Retinal pigment epithelial cell (primary cell): ENCODE results near the gene NFYC.

Experiments
- DNase-seq: peaks from one replicate; pipeline ENCODE4 v3.0.0-alpha.2; 2010; ENCODE audit warnings: low read depth
- H3K4me3 ChIP-seq: 2 replicates; pipeline ENCODE4 v1.5.1; 2011; ENCODE audit warnings: mild to moderate bottlenecking, low read length, control low read depth, moderate library complexity
- TF ChIP-seq, protein P1 (sequence below): conservative IDR thresholded peaks from 2 replicates; pipeline ENCODE4 v1.5.1; 2011; ENCODE audit warnings: low read depth, low read length, control low read depth, inconsistent platforms

The NFYC gene

DNA sequence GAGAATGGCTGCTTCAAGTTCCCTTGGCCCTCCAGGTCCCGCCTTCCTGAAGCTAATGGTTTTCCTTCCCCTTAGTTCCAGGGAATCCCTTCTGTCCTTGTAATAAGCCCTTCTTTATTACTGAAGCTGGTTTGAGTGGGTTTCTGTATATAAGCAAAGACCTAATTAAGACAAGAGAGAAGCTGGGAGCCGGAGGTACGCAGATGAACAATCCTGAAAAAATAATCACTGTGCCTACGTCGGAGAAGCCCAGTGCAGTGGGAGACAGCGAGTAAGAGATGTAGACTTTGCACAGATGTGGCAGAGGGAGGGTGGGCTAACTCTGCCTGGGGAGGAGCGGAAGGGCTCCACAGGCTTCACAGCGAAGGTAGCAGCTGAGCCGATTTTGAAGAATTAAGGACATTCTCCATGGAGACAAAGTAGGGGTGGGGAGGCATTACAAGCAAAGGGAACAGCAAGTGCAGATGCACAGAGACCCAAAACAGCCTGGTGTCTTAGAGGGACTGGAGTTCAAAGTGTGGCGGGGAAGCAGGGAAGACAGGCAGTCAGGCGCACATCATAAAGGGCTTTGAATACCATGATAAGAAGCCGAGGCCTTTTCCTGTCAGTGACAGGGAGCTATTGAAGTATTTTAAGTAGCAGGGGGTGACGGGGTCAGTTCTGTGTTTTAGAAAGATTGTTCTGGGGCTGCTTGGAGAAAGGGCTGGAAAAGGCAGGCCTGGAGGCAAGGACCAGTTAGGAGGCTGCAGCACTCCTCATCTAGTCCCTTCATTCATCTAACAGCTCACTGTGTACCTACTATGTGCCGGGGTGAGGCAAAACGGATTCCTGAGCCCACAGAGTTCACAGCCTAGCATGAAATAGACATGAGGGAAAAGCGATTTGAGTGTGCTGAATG, 32.5 kb upstream of the NFYC start:
- H3K4me3 ChIP-seq, result no peak overlapping the region
- no peak for DNase-seq
- TF ChIP-seq, protein P1, sequence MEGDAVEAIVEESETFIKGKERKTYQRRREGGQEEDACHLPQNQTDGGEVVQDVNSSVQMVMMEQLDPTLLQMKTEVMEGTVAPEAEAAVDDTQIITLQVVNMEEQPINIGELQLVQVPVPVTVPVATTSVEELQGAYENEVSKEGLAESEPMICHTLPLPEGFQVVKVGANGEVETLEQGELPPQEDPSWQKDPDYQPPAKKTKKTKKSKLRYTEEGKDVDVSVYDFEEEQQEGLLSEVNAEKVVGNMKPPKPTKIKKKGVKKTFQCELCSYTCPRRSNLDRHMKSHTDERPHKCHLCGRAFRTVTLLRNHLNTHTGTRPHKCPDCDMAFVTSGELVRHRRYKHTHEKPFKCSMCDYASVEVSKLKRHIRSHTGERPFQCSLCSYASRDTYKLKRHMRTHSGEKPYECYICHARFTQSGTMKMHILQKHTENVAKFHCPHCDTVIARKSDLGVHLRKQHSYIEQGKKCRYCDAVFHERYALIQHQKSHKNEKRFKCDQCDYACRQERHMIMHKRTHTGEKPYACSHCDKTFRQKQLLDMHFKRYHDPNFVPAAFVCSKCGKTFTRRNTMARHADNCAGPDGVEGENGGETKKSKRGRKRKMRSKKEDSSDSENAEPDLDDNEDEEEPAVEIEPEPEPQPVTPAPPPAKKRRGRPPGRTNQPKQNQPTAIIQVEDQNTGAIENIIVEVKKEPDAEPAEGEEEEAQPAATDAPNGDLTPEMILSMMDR, result no peak

DNA sequence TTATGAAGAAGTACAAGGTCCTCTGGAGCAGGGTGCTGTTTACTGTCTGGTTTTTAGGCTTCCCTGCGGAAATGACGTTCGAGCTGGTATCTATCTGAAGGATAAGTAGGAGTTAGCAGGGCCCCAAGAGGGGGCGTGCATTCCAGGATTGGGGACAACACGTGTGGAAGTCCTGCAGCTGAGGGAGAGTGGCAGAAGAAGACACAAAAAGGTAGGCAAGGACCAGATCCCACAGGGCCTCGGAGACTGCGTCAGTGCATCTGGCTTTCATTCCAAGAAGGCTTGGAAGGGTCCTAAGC, 31.9 kb upstream of the NFYC start:
- DNase-seq, result no peak
- no peak overlapping the region for H3K4me3 ChIP-seq

DNA sequence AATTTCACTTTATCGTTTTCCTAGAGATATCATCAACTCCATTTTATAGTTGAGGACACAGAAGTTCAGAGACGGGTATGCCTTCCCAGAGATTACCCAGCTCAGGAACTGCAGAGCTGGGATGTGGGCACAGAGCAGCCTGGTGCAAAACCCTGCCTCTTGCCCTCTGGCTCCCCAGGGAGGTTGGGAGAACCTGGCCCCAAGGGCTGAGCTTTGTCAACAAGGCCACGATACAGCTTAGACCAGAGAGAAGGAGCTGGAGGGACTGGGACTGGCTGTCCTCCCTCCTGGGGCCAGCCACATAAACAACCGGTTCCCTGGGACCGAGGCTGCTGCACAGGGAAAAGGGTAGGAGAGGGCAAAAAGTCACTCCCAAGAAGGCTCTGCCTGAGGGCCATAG, 29.8 kb upstream of the NFYC start:
- TF ChIP-seq, protein P1, result no peak
- DNase-seq, result no peak
- no peak overlapping the region for H3K4me3 ChIP-seq

More for the DNA sequence above, 31.9 kb upstream of the NFYC start:
- TF ChIP-seq, protein P1, result no peak

DNA sequence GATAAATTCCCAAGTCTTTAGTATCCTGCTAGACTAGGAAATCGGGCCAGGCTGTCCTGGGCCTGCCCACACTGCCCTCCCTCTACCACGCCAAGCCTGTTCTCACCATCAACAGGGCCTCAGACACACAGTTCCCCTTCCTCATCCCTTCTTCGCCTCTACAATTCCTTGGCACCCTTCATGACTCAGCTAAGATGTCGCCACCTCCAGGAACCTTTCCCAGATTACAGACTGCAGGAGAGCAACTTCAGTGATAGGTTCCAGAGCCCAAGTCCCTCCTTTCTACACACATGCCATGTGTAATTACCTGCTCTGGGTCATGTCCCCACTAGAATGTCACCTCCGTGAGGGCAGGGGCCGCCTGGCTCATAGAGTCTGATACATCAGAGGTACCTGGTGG, 29.4 kb upstream of the NFYC start:
- DNase-seq, result no peak
- no peak overlapping the region for H3K4me3 ChIP-seq
- TF ChIP-seq, protein P1, result no peak

DNA sequence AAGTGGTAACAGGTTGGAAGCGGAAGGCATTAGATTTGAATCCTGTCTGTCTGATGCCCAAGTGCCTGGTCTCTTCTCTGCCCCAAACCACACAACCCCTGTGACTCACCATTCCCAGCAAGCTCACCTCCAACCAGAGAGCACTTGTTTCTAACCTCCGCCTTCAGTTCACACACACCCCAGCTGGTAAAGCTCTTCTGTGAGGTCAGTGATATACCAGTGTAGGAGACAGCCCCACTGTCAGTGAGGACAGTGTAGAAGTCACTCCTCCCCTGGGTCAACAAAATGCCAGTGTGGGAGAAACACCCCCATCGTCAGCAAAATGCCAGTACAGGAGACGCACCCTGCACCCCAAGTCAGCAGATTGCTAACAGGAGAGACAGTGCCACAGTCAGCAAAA, 28.6 kb upstream of the NFYC start:
- TF ChIP-seq, protein P1, result no peak
- no peak for DNase-seq
- H3K4me3 ChIP-seq, result no peak overlapping the region

DNA sequence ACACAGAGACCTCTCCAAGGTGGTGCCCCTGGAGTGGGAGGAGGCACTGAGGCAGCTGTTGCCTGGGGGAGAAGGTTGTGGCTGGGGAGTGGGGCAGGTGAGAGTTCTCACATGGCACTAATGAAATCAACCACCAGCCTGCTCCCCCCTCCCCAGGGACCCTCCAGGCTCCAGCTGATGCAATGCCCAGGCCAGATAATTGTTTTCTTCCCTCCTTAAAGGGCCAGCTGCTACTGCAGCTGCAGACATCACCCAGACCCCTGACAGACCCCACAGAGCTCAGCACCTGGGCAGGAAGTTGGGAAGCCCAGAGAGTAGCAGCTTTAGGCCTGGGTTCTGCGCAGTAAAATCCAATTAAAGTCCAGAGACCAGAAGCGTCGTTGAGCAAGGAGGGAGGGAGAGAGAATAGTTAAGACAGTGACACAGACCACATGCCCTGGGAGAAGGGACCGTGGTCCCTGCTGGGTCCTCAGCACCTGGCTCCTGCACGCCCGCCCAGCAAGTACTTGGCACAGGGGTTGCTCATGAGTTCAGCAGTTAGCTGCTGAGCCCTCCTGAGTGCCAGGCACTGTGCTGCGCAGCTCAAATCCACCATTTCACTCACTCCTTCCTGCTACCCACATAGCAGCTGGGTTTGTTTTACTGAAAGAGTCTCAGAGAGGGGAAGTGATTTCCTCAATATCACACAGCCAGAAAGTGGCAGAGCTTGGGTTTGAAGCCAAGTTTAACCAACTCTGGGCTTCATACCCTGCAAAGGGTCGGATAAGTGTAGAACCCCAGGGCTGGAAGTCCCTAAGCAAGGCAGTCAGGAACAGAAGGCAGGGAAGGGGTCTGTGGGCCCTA, 28.0 kb upstream of the NFYC start:
- TF ChIP-seq, protein P1, result no peak

More for the DNA sequence above, 28.0 kb upstream of the NFYC start:
- no peak overlapping the region for H3K4me3 ChIP-seq
- DNase-seq, result no peak
